Posterior cingulate gyrus (tissue), 11 donors: ENCODE results near the gene GTF2H1.
A peak's percentile ranks its signal among the peaks of the same experiment; 100 is the strongest.

Source experiments
- DNase-seq, 10 donors: peaks; one replicate each; pipeline versions ENCODE4 v3.0.0 to v3.0.0-alpha.2; 2020 to 2021; ENCODE audit warnings: mixed read lengths in 3 of 10
- intact Hi-C: fragments of 100-400 bp; cut with DNase I; formaldehyde crosslinking; loops from one replicate; pipeline ENCODE4 v1.15.1; 2023

Gene GTF2H1

GRCh38 chr11:18321969-18322711 is at the start of gene GTF2H1, which contains the start of gene HPS5:
GTF2H1 (plus strand) TSS chr11:18322567; CDS start chr11:18333075, 10,508 bp downstream.
HPS5 (minus strand) TSS chr11:18322140; CDS start chr11:18317858, 4,282 bp downstream.
- peak; percentile 92 to 99 (median 96) for DNase-seq
- intact Hi-C loops: loop anchor here (1.0 to 2.0 kb wide), 3 partner anchors 74 to 313 kb away; partner anchors contain the start of genes SPTY2D1 and TSG101

DNA sequence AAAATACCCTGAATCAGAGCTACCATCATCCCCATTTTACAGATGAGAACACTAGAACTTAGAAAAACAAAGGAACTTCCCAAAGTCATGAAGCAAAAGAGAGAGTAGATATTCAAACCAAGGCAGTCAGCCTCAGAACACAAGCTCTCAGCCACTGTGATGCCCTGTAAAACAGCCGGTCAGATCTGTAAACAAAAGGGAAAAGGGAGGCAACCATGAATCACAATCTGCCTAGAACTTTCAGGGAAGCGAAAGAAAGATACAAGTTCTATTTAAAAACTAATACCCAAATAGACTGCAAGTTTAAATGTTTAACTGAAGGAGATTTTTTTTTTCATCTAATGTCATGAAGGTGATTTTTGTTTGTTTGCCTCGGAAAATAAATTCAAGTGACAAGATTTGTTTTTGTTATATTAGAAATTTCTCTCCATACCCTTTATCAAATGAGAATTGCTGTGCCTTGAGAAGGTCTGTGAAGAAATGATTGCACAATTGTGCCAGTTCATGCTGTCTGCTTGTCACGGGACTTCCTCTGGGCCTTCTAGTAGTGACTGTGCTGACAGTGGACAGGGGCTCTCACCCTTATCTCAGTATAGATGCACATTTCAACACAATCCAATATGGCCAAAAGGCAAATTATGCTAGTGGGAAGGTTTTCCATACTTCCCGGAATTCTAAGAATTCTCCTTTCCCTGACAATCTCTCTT is 44.6 kb upstream of the GTF2H1 start:
- DNase-seq: peak in 1 of 10 donors; percentile 27
- intact Hi-C loops: no loop called here

DNA sequence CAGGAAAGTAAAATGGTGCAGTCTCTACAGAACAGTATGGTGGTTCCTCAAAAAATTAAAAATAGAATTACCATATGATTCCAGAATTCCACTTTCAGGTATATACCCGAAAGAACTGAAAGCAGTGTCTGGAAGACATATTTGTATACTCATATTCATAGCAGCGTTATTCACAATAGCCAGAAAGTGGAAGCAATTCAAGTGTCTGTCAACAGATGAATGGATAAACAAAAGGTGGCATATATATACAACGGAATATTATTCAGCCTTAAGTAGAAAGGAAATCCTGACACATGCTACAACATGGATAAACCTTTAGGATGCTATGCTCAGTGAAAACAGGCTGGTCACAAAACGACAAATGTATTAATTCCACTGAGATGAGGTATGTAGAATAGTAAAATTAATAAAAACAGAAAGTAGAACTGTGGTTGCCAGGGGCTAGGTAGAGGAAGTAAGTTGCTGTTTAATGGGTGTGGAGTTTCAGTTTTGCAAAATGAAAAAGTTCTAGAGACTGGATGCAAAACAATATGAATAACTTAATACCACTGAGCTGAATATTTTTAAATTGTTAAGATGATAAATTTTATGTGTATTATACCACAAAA is 41.8 kb upstream of the GTF2H1 start:
- intact Hi-C loops: no loop called here

DNA sequence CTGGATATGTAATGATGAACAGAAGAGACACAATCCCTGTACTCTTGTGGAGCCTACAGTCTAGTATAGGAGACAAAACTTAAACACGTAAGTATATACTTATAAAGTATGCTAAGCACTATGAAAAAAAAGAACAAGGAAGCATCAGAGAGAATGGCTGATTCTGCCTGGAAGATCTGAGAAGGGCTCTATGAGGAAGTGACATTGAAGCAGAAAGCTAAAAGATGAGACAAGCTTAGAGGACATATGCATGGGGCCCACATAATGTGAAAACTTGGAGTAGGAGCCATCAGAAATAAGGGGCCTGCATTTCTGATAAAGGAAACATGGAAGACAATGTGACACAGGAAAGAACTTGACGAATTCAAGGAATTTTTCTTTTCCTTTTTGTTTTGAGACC is 39.7 kb upstream of the GTF2H1 start:
- no peak for DNase-seq
- intact Hi-C loops: no loop called here

More for the DNA sequence above, 41.8 kb upstream of the GTF2H1 start:
- DNase-seq: no peak

GRCh38 chr11:18285841-18286240 is 36.5 kb upstream of the GTF2H1 start:
- intact Hi-C loops: no loop called here
- no peak for DNase-seq

GRCh38 chr11:18288911-18289310 is 33.5 kb upstream of the GTF2H1 start:
- intact Hi-C loops: no loop called here
- DNase-seq: no peak

GRCh38 chr11:18294862-18295261 is 27.5 kb upstream of the GTF2H1 start:
- DNase-seq: no peak
- intact Hi-C loops: no loop called here

DNA sequence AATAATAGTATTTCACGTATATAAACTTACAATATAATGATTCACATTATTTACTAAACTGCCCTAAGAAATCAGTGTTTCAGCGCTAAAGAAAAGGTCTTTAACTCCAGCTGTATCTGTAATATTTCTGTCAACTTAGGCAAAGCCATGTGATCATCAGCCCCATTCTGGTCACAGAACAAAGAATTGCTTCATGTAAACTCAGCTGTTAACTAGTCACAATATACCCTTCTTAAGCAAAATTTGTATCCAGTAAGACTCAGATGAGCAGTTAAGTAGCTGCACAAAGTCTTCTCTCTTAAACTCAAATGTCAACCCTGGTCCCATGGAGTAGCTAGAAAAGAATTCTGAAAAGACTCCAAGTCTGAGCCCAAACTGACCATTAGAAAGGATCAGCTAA is 27.1 kb upstream of the GTF2H1 start:
- intact Hi-C loops: no loop called here
- no peak for DNase-seq

GRCh38 chr11:18299721-18300120 is 22.6 kb upstream of the GTF2H1 start:
- intact Hi-C loops: no loop called here
- no peak for DNase-seq

DNA sequence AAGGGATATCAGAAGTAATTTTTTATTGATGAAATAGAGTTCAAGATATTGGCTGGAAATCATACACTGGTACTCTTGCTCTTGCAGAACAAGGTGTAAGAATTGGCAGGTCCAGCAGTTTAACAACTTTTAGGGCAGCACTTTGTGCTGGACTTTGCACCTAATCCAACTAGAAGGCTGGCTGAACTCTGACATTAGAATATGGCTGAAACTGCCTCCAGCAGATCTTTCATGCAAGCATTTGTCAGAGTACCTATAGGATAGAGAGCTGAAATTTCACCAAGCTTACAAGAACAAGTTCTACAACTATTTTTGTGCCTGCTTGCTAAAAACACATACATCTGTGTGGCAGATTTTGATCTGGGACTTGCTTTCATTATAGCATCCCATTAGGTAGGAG is 17.6 kb upstream of the GTF2H1 start:
- no peak for DNase-seq
- intact Hi-C loops: no loop called here

- intact Hi-C loops: no loop called here
Measured at GRCh38 chr11:18307461-18308139, 14.8 kb upstream of the GTF2H1 start.

GRCh38 chr11:18308242-18308641 is 14.1 kb upstream of the GTF2H1 start:
- intact Hi-C loops: no loop called here
- DNase-seq: no peak

More at GRCh38 chr11:18307461-18308139, 14.8 kb upstream of the GTF2H1 start:
- no peak for DNase-seq

DNA sequence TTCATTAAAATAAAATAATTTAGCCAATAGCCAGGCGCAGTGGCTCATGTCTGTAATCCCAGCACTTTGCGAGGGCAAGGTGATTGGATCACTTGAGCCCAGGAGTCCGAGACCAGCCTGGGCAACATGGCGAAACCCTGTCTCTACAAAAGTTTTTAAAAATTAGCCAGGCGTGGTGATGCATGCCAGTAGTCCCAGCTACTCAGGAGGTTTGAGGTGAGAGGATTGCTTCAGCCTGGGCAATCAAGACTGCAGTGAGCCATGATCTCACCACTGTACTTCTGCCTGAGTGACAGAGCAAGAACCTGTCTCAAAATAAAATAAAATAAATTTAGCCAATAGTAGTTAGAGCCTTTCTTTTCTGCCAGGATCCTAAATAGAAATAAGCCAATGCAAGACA is 12.7 kb upstream of the GTF2H1 start:
- intact Hi-C loops: no loop called here
- no peak for DNase-seq

DNA sequence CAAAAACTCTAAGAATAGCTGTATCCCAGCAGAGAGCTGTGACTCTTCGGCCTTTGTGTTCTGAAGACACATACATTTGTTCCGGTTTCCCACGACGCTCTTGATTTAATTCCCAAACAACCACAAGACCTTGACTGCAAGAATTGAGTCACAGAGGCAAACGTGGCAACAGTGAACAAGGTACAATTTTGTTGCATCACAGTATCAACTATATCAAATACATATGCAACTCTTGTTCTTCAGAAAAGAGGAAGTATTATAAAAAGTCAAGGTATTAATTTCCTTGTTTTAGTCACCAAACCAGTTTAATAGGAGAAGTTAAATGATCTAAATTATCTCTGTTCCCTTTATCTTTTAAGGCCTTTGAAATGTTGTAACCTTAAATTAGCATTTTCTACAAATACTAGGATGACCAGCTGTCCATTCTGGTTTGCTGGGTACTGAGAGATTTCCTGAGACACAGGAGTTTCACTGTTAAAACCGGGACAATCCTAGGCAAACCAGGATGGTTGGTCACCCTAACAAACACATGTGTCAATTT is 11.5 kb upstream of the GTF2H1 start:
- intact Hi-C loops: no loop called here
- no peak for DNase-seq

DNA sequence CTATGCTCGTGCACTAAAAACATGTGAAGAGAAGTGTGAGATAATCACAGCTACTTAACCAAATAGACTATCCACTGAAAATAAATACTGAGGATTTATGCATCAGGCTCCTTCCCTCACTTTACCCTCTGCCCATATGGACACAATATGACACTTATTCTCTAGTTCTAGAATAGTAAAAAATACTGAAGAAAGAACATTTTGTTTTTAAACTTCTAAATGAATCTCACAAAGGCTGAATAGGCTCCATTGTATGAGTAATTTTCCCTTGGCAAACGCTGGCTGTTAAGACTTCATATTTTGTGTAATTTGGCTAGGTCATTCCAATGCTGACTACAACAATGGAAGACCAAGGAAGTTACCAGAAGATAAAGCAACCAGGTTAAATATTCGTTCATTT is 10.4 kb upstream of the GTF2H1 start:
- intact Hi-C loops: no loop called here
- DNase-seq: no peak

- intact Hi-C loops: no loop called here
- DNase-seq: no peak
Measured at GRCh38 chr11:18312663-18313420, 9.5 kb upstream of the GTF2H1 start.

GRCh38 chr11:18313965-18314763 is 8.2 kb upstream of the GTF2H1 start:
- intact Hi-C loops: no loop called here
- DNase-seq: no peak

DNA sequence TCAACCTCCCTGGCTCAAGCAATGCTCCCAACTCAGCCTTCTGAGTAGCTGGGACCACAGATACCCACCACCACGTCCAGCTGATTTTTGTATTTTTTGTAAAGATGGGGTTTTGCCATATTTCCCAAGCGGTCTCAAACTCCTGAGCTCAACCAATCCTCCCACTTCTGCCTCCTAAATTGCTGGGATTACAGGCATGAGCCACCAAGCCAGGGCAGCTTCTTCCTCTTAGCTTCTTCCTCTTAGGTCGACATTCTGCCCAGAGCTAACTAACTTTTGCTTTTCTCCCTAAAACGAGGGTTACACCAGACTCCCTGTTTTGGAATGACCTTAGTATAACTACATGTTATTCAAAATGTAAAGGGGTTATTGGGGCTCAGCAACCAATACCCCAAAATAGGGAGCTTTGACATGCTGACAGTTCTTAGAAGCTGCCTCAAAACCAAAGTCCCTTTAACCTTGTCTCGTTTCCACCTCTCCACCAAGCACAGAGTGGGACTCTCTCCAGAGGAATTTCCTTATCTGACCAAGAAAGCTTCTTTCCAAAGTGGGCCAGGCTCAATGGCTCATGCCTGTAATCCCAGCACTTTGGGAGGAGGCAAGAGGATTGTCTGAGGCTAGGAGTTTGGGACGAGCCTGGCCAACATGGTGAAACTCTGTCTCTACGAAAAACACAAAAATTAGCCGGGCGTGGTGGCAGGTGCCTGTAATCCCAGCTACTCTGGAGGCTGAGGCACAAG is 7.4 kb upstream of the GTF2H1 start:
- no peak for DNase-seq
- intact Hi-C loops: no loop called here
